ENCODE data around the gene GID8. TPM values are rescaled to one million over a fixed set of nuclear protein-coding genes. Genes with fewer than 3 reads are reported as not detected.

Gene GID8
- total and polyA plus RNA-seq, 2 of the 13 experiments (the other 11 are each of a cell fraction or from before 2014, with no cell fraction given), result 39.6 to 59.8 TPM

DNA sequence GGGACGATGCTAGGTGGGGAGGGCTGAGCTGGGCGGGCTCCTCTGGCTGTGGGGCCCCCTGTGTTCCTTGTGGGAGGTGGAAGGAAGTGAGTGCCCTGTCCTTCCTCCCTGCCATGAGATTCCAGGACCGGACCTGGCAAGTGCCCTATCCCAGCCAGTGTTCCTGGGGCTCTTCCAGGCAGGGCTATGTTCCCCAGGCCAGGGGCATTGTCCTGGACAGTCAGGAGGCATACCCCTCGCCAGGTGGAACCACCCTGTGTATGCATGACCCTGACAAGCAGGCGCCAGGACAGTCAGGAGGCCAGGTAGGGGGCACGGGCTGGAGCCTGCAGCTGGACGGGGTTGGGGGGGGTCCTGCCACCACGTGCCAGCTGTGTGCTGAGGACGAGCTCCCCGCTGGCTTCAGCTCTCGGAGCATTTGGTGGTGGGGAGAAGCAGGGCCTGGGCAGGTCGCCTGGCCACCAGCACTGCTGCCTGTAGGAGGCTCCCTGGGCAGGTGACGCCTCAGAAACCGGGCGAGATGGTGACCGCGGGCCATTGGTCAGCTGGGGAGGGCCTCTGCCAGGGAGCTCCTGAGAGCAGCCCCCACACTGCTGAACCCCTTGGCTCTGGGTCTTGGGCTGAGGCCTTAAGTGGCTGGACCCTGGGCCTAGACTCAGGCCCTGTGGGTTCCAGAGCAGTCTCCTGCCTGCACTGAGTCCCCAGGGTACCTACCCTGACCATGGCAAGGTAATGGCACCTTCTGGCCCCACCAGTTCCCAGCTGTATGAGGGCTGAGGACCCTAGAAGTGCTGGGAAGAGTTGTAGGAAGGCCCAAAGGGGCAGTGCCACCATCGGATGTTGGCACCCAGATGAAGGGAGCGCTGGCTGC is 15.3 kb downstream of the GID8 start (continued):
- TF ChIP-seq E2F2 (CRISPR knock-in tag; IDR thresholded peaks at IDR 0.05; ENCODE audit: borderline replicate concordance), result peak; percentile 52; the same call in 1 of the 2 replicates
- TF ChIP-seq RAD51 (IDR thresholded peaks at IDR 0.05; ENCODE audit: borderline replicate concordance), result no peak
- peak; percentile 43; the same call in 1 of the 2 replicates for TF ChIP-seq RFX5 (IDR thresholded peaks at IDR 0.05; ENCODE audit: low read depth, low read length)
- TF ChIP-seq ZNF367 (CRISPR knock-in tag; IDR thresholded peaks at IDR 0.05; ENCODE audit: borderline replicate concordance), result peak; percentile 79; the same call in 1 of the 2 replicates
- TF ChIP-seq AGO1 (IDR thresholded peaks at IDR 0.05; ENCODE audit: low read depth, low read length, poor library complexity, severe bottlenecking), result peak; percentile 28
- TF ChIP-seq, protein P1, sequence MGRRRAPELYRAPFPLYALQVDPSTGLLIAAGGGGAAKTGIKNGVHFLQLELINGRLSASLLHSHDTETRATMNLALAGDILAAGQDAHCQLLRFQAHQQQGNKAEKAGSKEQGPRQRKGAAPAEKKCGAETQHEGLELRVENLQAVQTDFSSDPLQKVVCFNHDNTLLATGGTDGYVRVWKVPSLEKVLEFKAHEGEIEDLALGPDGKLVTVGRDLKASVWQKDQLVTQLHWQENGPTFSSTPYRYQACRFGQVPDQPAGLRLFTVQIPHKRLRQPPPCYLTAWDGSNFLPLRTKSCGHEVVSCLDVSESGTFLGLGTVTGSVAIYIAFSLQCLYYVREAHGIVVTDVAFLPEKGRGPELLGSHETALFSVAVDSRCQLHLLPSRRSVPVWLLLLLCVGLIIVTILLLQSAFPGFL (CRISPR knock-in tag; IDR thresholded peaks at IDR 0.05), result no peak
- no peak for TF ChIP-seq ZNF18 (CRISPR knock-in tag; IDR thresholded peaks at IDR 0.05; ENCODE audit: insufficient replicate concordance)
- TF ChIP-seq HOXD1 (CRISPR knock-in tag; IDR thresholded peaks at IDR 0.05), result 0 out of 2 replicates have a peak, but pooled peaks have one; percentile 10
- peak; percentile 87; the same call in 1 of the 2 replicates for TF ChIP-seq PCBP1 (IDR thresholded peaks at IDR 0.05; ENCODE audit: borderline replicate concordance, low read depth, low read length)
- TF ChIP-seq ZNF704 (CRISPR knock-in tag; IDR thresholded peaks at IDR 0.05; ENCODE audit: borderline replicate concordance), result peak; percentile 62; the same call in 1 of the 2 replicates
- 0 out of 2 replicates have a peak, but pooled peaks have one; percentile 9 for TF ChIP-seq HMG20B (CRISPR knock-in tag; conservative IDR thresholded peaks at IDR 0.05)
- TF ChIP-seq MYNN (CRISPR knock-in tag; IDR thresholded peaks at IDR 0.05; ENCODE audit: low read depth), result 0 out of 2 replicates have a peak, but pooled peaks have one; percentile 15
- TF ChIP-seq FOXC1 (CRISPR knock-in tag; IDR thresholded peaks at IDR 0.05; ENCODE audit: borderline replicate concordance), result no peak
- no peak; the same call in 1 of the 2 replicates for TF ChIP-seq ZNF503 (CRISPR knock-in tag; IDR thresholded peaks at IDR 0.05)
- 0 out of 2 replicates have a peak, but pooled peaks have one; percentile 3 for TF ChIP-seq ZBTB46 (CRISPR knock-in tag; IDR thresholded peaks at IDR 0.05; ENCODE audit: borderline replicate concordance)
- no peak for TF ChIP-seq SAFB2 (CRISPR knock-in tag; IDR thresholded peaks at IDR 0.05; ENCODE audit: borderline replicate concordance, low read depth)
- peak; percentile 62; the same call in 1 of the 2 replicates for TF ChIP-seq ZNF232 (CRISPR knock-in tag; IDR thresholded peaks at IDR 0.05; ENCODE audit: borderline replicate concordance)
- TF ChIP-seq DMAP1 (CRISPR knock-in tag; IDR thresholded peaks at IDR 0.05), result peak; percentile 51; the same call in 1 of the 2 replicates
